ENCODE data around the gene BRINP3.
"Not testable (repeated sequence)": the region's sequence is repeated elsewhere in the genome, so short reads cannot be mapped to it uniquely, and the experiment has no call there.

The BRINP3 gene
- 0 to 2.5 (median 0) reads per million in 17 experiments for total RNA-seq

- no peak for DNase-seq
Measured at GRCh38 chr1:190477762-190478148, at the start of gene BRINP3. TSS of gene BRINP3 (minus strand) at chr1:190477864.

- DNase-seq: no peak
Measured at GRCh38 chr1:190511554-190511953, 33.9 kb upstream of the BRINP3 start.

GRCh38 chr1:190507357-190507756, 29.7 kb upstream of the BRINP3 start:
- DNase-seq: no peak

GRCh38 chr1:190504539-190504938, 26.9 kb upstream of the BRINP3 start:
- DNase-seq: not testable (repeated sequence)

GRCh38 chr1:190497565-190497964, 19.9 kb upstream of the BRINP3 start:
- DNase-seq: no peak

- no peak for DNase-seq
Measured at GRCh38 chr1:190494451-190494850, 16.8 kb upstream of the BRINP3 start.

- no peak for DNase-seq
Measured at GRCh38 chr1:190491404-190491803, 13.7 kb upstream of the BRINP3 start.

- DNase-seq: no peak
Measured at GRCh38 chr1:190484045-190484444, 6.4 kb upstream of the BRINP3 start.

GRCh38 chr1:190480231-190480630, 2.6 kb upstream of the BRINP3 start:
- DNase-seq: no peak

- no peak for DNase-seq
Measured at GRCh38 chr1:190479516-190479915, 1.9 kb upstream of the BRINP3 start.

- no peak for DNase-seq
Measured at GRCh38 chr1:190479050-190479397, 1.4 kb upstream of the BRINP3 start.

- DNase-seq: no peak
Measured at GRCh38 chr1:190478149-190479049, 735 bp upstream of the BRINP3 start.

- DNase-seq: no peak
Measured at GRCh38 chr1:190476806-190477205, 858 bp downstream of the BRINP3 start.

GRCh38 chr1:190476321-190476720, 1.3 kb downstream of the BRINP3 start:
- no peak for DNase-seq

- no peak for DNase-seq
Measured at GRCh38 chr1:190475421-190476141, 2.1 kb downstream of the BRINP3 start.

- DNase-seq: no peak
Measured at GRCh38 chr1:190474650-190475211, 2.9 kb downstream of the BRINP3 start.

GRCh38 chr1:190474010-190474409, 3.7 kb downstream of the BRINP3 start:
- no peak for DNase-seq

GRCh38 chr1:190472494-190472893, 5.2 kb downstream of the BRINP3 start:
- DNase-seq: no peak

- DNase-seq: no peak
Measured at GRCh38 chr1:190472042-190472441, 5.6 kb downstream of the BRINP3 start.

- no peak for DNase-seq
Measured at GRCh38 chr1:190464690-190465089, 13.0 kb downstream of the BRINP3 start.

- no peak for DNase-seq
Measured at GRCh38 chr1:190456129-190456528, 21.5 kb downstream of the BRINP3 start.

GRCh38 chr1:190455631-190456030, 22.0 kb downstream of the BRINP3 start:
- no peak for DNase-seq

- DNase-seq: no peak
Measured at GRCh38 chr1:190453550-190453949, 24.1 kb downstream of the BRINP3 start.
